Esophagus squamous epithelium (tissue), 4 donors: Measurements from ENCODE around the gene SLC46A3.

ENCODE experiments used
- POLR2A ChIP-seq, 4 donors: fragments of 450-650 bp; IDR thresholded peaks; one replicate each; pipeline ENCODE4 v1.6.1; 2017; ENCODE audit warnings: antibody characterized with exemption in 4 of 4, mild to moderate bottlenecking in 4 of 4, moderate library complexity in 3 of 4
- TF ChIP-seq, protein P1 (sequence below), 6 experiments: fragments of 450-650 bp in 4 of 6; fragments of 200-600 bp in 2 of 6; sonication (generic) in 2 of 6; IDR thresholded peaks; one replicate each; pipeline ENCODE4 v1.5.1; 2016 to 2019; ENCODE audit warnings: antibody characterized with exemption in 6 of 6, mild to moderate bottlenecking in 4 of 6, moderate library complexity in 4 of 6

DNA sequence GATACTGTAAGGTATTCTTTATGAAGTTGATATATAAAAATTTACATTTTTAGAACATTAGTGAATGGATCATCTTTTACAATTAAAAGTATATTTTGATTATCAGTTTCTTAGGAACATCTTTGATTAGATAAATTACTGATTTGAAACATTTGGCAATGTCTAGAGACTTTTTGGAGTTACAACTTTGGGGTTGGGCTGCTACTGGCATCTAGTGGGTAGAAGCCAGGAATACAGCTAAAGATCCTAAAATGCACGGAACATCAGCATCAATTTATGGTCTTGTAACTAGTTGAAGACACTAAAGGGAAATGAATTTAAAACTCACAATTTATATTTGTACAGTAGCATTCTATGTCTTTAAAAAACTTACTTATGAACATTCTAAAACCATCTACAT, 40.0 kb downstream of the SLC46A3 start:
- TF ChIP-seq, protein P1, sequence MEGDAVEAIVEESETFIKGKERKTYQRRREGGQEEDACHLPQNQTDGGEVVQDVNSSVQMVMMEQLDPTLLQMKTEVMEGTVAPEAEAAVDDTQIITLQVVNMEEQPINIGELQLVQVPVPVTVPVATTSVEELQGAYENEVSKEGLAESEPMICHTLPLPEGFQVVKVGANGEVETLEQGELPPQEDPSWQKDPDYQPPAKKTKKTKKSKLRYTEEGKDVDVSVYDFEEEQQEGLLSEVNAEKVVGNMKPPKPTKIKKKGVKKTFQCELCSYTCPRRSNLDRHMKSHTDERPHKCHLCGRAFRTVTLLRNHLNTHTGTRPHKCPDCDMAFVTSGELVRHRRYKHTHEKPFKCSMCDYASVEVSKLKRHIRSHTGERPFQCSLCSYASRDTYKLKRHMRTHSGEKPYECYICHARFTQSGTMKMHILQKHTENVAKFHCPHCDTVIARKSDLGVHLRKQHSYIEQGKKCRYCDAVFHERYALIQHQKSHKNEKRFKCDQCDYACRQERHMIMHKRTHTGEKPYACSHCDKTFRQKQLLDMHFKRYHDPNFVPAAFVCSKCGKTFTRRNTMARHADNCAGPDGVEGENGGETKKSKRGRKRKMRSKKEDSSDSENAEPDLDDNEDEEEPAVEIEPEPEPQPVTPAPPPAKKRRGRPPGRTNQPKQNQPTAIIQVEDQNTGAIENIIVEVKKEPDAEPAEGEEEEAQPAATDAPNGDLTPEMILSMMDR (IDR thresholded peaks at IDR 0.05): no peak
- TF ChIP-seq POLR2A (IDR thresholded peaks at IDR 0.05): no peak
